DND-41 (cell line): ENCODE data around the gene SURF6.

ENCODE experiments used
- CTCF ChIP-seq: IDR thresholded peaks from 2 replicates; pipeline ENCODE4 v1.5.1; 2012; ENCODE audit warnings: borderline replicate concordance, low read length, moderate library complexity, mild to moderate bottlenecking; ENCODE audit not compliant: poor library complexity, severe bottlenecking; ENCODE audit errors: extremely low read depth
- EZH2 ChIP-seq: IDR thresholded peaks from 3 replicates; pipeline ENCODE4 v1.6.1; 2012; ENCODE audit warnings: borderline replicate concordance, low read depth, mild to moderate bottlenecking, moderate library complexity, low read length, inconsistent platforms; ENCODE audit not compliant: severe bottlenecking

DNA sequence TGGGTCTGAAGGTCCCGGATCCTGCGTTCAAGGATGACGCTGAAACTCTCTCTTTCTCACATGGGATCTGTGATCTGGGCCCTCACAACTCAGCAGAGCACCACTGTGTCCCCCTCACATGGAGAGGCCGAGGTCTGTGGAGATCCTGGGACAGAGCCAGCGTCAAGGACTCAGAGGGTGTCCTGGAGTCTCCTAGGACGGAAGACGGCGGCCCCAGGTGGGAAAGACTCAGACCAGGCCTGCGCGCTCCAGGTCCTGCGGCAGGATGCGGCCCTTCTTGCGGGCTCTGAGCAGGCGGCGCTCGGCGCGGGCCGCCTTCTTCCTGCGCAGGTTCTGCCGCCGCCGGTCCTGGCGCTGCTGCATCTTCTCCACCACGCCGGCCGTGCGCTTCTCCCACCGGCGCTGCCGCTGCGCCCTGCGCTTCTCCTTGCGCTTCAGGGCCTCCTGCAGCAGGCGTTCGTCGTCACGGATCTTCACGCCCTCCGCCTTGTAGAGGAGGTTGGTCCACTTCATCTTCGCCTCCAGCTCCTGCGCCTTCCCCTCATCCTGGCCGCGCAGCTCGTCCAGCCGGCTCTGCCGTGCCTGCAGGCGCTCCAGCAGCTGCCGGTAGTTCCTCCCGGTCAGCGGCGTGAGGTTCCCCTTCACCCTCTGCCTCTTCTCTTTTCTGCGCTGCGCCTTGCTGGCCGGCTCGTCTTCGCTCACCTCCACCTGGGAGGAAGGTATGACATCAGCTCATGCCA is 4.2 kb downstream of the SURF6 start:
- TF ChIP-seq CTCF (no peak), EZH2 (no peak)
